ENCODE data around the gene GABRA5. TPM values are rescaled to one million over a fixed set of nuclear protein-coding genes. Genes with fewer than 3 reads are reported as not detected.

The GABRA5 gene
- total RNA-seq, 1 experiment from 2014 or later, result not detected

- Mint-ChIP-seq H3K9me3 (ENCODE audit: low read depth, unreplicated experiment) (no peaks in the 10 kb centered on the region), H3K4me3 (ENCODE audit: low read depth, unreplicated experiment) (no peak overlapping the region), H3K4me1 (ENCODE audit: low read depth, unreplicated experiment) (no peaks in the 10 kb centered on the region), H3K36me3 (ENCODE audit: insufficient read depth, unreplicated experiment) (no peaks in the 10 kb centered on the region), H3K27ac (ENCODE audit: unreplicated experiment) (no peak overlapping the region), H3K27me3 (ENCODE audit: unreplicated experiment) (no peaks in the 10 kb centered on the region)
- CTCF ChIA-PET, result no interaction called here
- TF ChIP-seq, protein P1, sequence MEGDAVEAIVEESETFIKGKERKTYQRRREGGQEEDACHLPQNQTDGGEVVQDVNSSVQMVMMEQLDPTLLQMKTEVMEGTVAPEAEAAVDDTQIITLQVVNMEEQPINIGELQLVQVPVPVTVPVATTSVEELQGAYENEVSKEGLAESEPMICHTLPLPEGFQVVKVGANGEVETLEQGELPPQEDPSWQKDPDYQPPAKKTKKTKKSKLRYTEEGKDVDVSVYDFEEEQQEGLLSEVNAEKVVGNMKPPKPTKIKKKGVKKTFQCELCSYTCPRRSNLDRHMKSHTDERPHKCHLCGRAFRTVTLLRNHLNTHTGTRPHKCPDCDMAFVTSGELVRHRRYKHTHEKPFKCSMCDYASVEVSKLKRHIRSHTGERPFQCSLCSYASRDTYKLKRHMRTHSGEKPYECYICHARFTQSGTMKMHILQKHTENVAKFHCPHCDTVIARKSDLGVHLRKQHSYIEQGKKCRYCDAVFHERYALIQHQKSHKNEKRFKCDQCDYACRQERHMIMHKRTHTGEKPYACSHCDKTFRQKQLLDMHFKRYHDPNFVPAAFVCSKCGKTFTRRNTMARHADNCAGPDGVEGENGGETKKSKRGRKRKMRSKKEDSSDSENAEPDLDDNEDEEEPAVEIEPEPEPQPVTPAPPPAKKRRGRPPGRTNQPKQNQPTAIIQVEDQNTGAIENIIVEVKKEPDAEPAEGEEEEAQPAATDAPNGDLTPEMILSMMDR (IDR thresholded peaks at IDR 0.05; ENCODE audit: unreplicated experiment), result no peak
- no peak for DNase-seq
- BruUV-seq (replicated peaks), result no TSS peak
- intact Hi-C loops (cut with micrococcal nuclease; ENCODE audit: unreplicated experiment), result no loop called here
These were observed 8.6 kb downstream of the GABRA5 start for GRCh38 chr15:26875476-26875850.

DNA sequence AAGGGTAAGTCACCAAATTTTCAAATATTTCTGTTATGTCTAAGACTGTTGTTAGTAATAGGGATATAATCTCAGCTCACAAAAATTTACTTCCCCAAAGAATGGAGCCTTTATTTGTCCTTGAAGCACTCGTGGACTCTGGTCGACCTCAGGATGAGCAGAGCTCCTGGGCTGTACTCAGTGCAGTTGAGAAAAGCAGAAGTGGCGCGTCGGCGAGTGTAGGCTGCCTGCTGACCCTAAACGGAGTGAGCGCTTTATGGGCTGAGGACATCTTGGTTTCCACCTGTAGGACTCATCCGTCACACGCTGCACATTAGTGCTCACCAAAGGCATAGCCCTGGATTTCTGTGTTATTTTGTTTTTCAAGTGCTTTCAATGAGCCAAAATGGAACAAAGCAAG, 11.0 kb downstream of the GABRA5 start:
- BruUV-seq (replicated peaks), result no TSS peak
- intact Hi-C loops (cut with micrococcal nuclease; ENCODE audit: unreplicated experiment), result no loop called here
- no peaks in the 10 kb centered on the region for H3K36me3 Mint-ChIP-seq (ENCODE audit: insufficient read depth, unreplicated experiment)
- DNase-seq, result no peak
- no peak overlapping the region for H3K27ac Mint-ChIP-seq (ENCODE audit: unreplicated experiment)
- CTCF ChIA-PET, result no interaction called here
- TF ChIP-seq, protein P1 (IDR thresholded peaks at IDR 0.05; ENCODE audit: unreplicated experiment), result no peak
- H3K4me1 Mint-ChIP-seq (ENCODE audit: low read depth, unreplicated experiment), result no peaks in the 10 kb centered on the region
- no peaks in the 10 kb centered on the region for H3K27me3 Mint-ChIP-seq (ENCODE audit: unreplicated experiment)
- H3K4me3 Mint-ChIP-seq (ENCODE audit: low read depth, unreplicated experiment), result no peak overlapping the region
- no peaks in the 10 kb centered on the region for H3K9me3 Mint-ChIP-seq (ENCODE audit: low read depth, unreplicated experiment)

- Mint-ChIP-seq H3K4me3 (ENCODE audit: low read depth, unreplicated experiment) (no peak overlapping the region), H3K27me3 (ENCODE audit: unreplicated experiment) (no peaks in the 10 kb centered on the region), H3K36me3 (ENCODE audit: insufficient read depth, unreplicated experiment) (no peaks in the 10 kb centered on the region), H3K9me3 (ENCODE audit: low read depth, unreplicated experiment) (no peaks in the 10 kb centered on the region), H3K4me1 (ENCODE audit: low read depth, unreplicated experiment) (no peaks in the 10 kb centered on the region), H3K27ac (ENCODE audit: unreplicated experiment) (no peak overlapping the region)
- BruUV-seq (replicated peaks), result no TSS peak
- intact Hi-C loops (cut with micrococcal nuclease; ENCODE audit: unreplicated experiment), result no loop called here
- TF ChIP-seq, protein P1 (IDR thresholded peaks at IDR 0.05; ENCODE audit: unreplicated experiment), result no peak
- CTCF ChIA-PET, result no interaction called here
- no peak for DNase-seq
These were observed 12.8 kb downstream of the GABRA5 start for GRCh38 chr15:26879706-26880105.

GRCh38 chr15:26882112-26882511, 15.2 kb downstream of the GABRA5 start:
- CTCF ChIA-PET, result no interaction called here
- intact Hi-C loops (cut with micrococcal nuclease; ENCODE audit: unreplicated experiment), result no loop called here
- Mint-ChIP-seq H3K27me3 (ENCODE audit: unreplicated experiment) (no peaks in the 10 kb centered on the region), H3K4me3 (ENCODE audit: low read depth, unreplicated experiment) (no peak overlapping the region), H3K9me3 (ENCODE audit: low read depth, unreplicated experiment) (peaks cover 3% of the 10 kb centered on the region), H3K27ac (ENCODE audit: unreplicated experiment) (no peak overlapping the region), H3K36me3 (ENCODE audit: insufficient read depth, unreplicated experiment) (no peaks in the 10 kb centered on the region), H3K4me1 (ENCODE audit: low read depth, unreplicated experiment) (no peaks in the 10 kb centered on the region)
- TF ChIP-seq, protein P1 (IDR thresholded peaks at IDR 0.05; ENCODE audit: unreplicated experiment), result no peak
- no peak for DNase-seq
- no TSS peak for BruUV-seq (replicated peaks)

Measured in Calu3 (cell line).